Activated CD8-positive, alpha-beta memory T cell treated with anti-CD3 and anti-CD28 coated beads, Interleukin-2, amount 10 ng/mL, durations not matched to agents 7 days and 5 days (primary cell): ENCODE results near the gene ADAM12. TPM values are rescaled to one million over a fixed set of nuclear protein-coding genes. Genes with fewer than 3 reads are reported as not detected.

ENCODE experiments used
- ATAC-seq: fragments of 150-1000 bp; cut with Tn5 transposase; one replicate; pipeline ENCODE4 v1.10.0; 2021; ENCODE audit warnings: moderate library complexity
- CTCF ChIA-PET: fragments of 350-600 bp; sonication (Branson Sonifier 250); formaldehyde crosslinking; loops from one replicate; lab custom pipeline; 2021; ENCODE audit warnings: antibody characterized with exemption; lab: Charles Lee
- DNase-seq: peaks from one replicate; pipeline ENCODE4 v3.0.0-alpha.2; 2020
- H3K27ac Mint-ChIP-seq: one replicate; pipeline ENCODE4 v1.8.0; 2021; ENCODE audit warnings: mild to moderate bottlenecking, mixed read lengths
- H3K27me3 Mint-ChIP-seq: one replicate; pipeline ENCODE4 v1.8.0; 2021; ENCODE audit warnings: mixed read lengths
- H3K36me3 Mint-ChIP-seq: one replicate; pipeline ENCODE4 v1.8.0; 2021; ENCODE audit warnings: mild to moderate bottlenecking, mixed read lengths
- H3K4me1 Mint-ChIP-seq: one replicate; pipeline ENCODE4 v1.8.0; 2021; ENCODE audit warnings: mixed read lengths
- H3K4me3 Mint-ChIP-seq: one replicate; pipeline ENCODE4 v1.8.0; 2021; ENCODE audit warnings: mild to moderate bottlenecking, moderate library complexity, mixed read lengths
- H3K9me3 Mint-ChIP-seq: one replicate; pipeline ENCODE4 v1.8.0; 2022; ENCODE audit warnings: low read depth, mixed read lengths
- total RNA-seq, 2 experiments: library from RNA; stranded (reverse); gene quantifications; one replicate each; pipeline ENCODE4 v1.2.3, GENCODE V29; 2021

ADAM12 gene
- total RNA-seq, 2 experiments from 2014 or later, result 0.67 TPM; not detected in 1

GRCh38 chr10:126099366-126099765 lies 288.9 kb downstream of the ADAM12 start:
- H3K9me3 Mint-ChIP-seq, result peaks cover 2% of the 10 kb centered on the region
- H3K4me3 Mint-ChIP-seq, result no peak overlapping the region
- DNase-seq, result no peak
- H3K27ac Mint-ChIP-seq, result no peak overlapping the region
- no peak for ATAC-seq
- no peaks in the 10 kb centered on the region for H3K36me3 Mint-ChIP-seq
- CTCF ChIA-PET, result no interaction called here
- no peaks in the 10 kb centered on the region for H3K27me3 Mint-ChIP-seq
- H3K4me1 Mint-ChIP-seq, result no peaks in the 10 kb centered on the region

- H3K9me3 Mint-ChIP-seq, result peaks cover 2% of the 10 kb centered on the region
- CTCF ChIA-PET, result no interaction called here
- no peak for ATAC-seq
- H3K27me3 Mint-ChIP-seq, result no peaks in the 10 kb centered on the region
- no peak overlapping the region for H3K27ac Mint-ChIP-seq
- H3K36me3 Mint-ChIP-seq, result no peaks in the 10 kb centered on the region
- no peak overlapping the region for H3K4me3 Mint-ChIP-seq
- H3K4me1 Mint-ChIP-seq, result no peaks in the 10 kb centered on the region
- no peak for DNase-seq
Measured at GRCh38 chr10:126098226-126098581, 290.1 kb downstream of the ADAM12 start.

- no peak overlapping the region for H3K4me3 Mint-ChIP-seq
- no peaks in the 10 kb centered on the region for H3K36me3 Mint-ChIP-seq
- no peaks in the 10 kb centered on the region for H3K4me1 Mint-ChIP-seq
- CTCF ChIA-PET, result no interaction called here
- H3K9me3 Mint-ChIP-seq, result peaks cover 2% of the 10 kb centered on the region
- DNase-seq, result no peak
- ATAC-seq, result no peak
- no peak overlapping the region for H3K27ac Mint-ChIP-seq
- H3K27me3 Mint-ChIP-seq, result no peaks in the 10 kb centered on the region
Measured at GRCh38 chr10:126097558-126098225, 290.6 kb downstream of the ADAM12 start.

- Mint-ChIP-seq H3K4me1 (no peaks in the 10 kb centered on the region), H3K27me3 (no peaks in the 10 kb centered on the region), H3K36me3 (no peaks in the 10 kb centered on the region), H3K9me3 (peaks cover 2% of the 10 kb centered on the region), H3K27ac (no peak overlapping the region), H3K4me3 (no peak overlapping the region)
- CTCF ChIA-PET, result no interaction called here
- no peak for ATAC-seq
- DNase-seq, result no peak
Measured at GRCh38 chr10:126094537-126094936, 293.7 kb downstream of the ADAM12 start.

- CTCF ChIA-PET, result no interaction called here
- H3K27me3 Mint-ChIP-seq, result no peaks in the 10 kb centered on the region
- ATAC-seq (no peak), DNase-seq (no peak)
- no peak overlapping the region for H3K4me3 Mint-ChIP-seq
- H3K36me3 Mint-ChIP-seq, result no peaks in the 10 kb centered on the region
- H3K9me3 Mint-ChIP-seq, result peaks cover 2% of the 10 kb centered on the region
- H3K27ac Mint-ChIP-seq, result no peak overlapping the region
- no peaks in the 10 kb centered on the region for H3K4me1 Mint-ChIP-seq
Measured at GRCh38 chr10:126092366-126093215, 295.7 kb downstream of the ADAM12 start.

GRCh38 chr10:126090911-126091728 lies 297.2 kb downstream of the ADAM12 start:
- H3K4me3 Mint-ChIP-seq, result no peak overlapping the region
- H3K27me3 Mint-ChIP-seq, result no peaks in the 10 kb centered on the region
- H3K27ac Mint-ChIP-seq, result no peak overlapping the region
- H3K36me3 Mint-ChIP-seq, result no peaks in the 10 kb centered on the region
- CTCF ChIA-PET, result no interaction called here
- H3K4me1 Mint-ChIP-seq, result no peaks in the 10 kb centered on the region
- peaks cover 2% of the 10 kb centered on the region for H3K9me3 Mint-ChIP-seq
- DNase-seq, result no peak
- ATAC-seq, result no peak

GRCh38 chr10:126090443-126090842 lies 297.8 kb downstream of the ADAM12 start:
- CTCF ChIA-PET, result no interaction called here
- H3K4me1 Mint-ChIP-seq, result no peaks in the 10 kb centered on the region
- no peaks in the 10 kb centered on the region for H3K27me3 Mint-ChIP-seq
- DNase-seq (no peak), ATAC-seq (no peak)
- H3K36me3 Mint-ChIP-seq, result no peaks in the 10 kb centered on the region
- H3K27ac Mint-ChIP-seq, result no peak overlapping the region
- peaks cover 2% of the 10 kb centered on the region for H3K9me3 Mint-ChIP-seq
- H3K4me3 Mint-ChIP-seq, result no peak overlapping the region

- Mint-ChIP-seq H3K27me3 (no peaks in the 10 kb centered on the region), H3K4me1 (no peaks in the 10 kb centered on the region), H3K9me3 (no peaks in the 10 kb centered on the region), H3K27ac (no peak overlapping the region), H3K4me3 (no peak overlapping the region), H3K36me3 (no peaks in the 10 kb centered on the region)
- no peak for DNase-seq
- ATAC-seq, result no peak
- CTCF ChIA-PET, result no interaction called here
Measured at GRCh38 chr10:126087796-126088505, 300.3 kb downstream of the ADAM12 start.

- no peak overlapping the region for H3K27ac Mint-ChIP-seq
- DNase-seq, result no peak
- H3K9me3 Mint-ChIP-seq, result no peaks in the 10 kb centered on the region
- no peaks in the 10 kb centered on the region for H3K36me3 Mint-ChIP-seq
- no peaks in the 10 kb centered on the region for H3K27me3 Mint-ChIP-seq
- no peaks in the 10 kb centered on the region for H3K4me1 Mint-ChIP-seq
- no peak overlapping the region for H3K4me3 Mint-ChIP-seq
- ATAC-seq, result no peak
- CTCF ChIA-PET, result no interaction called here
Measured at GRCh38 chr10:126087153-126087680, 301.1 kb downstream of the ADAM12 start.

GRCh38 chr10:126085806-126086205 lies 302.5 kb downstream of the ADAM12 start:
- Mint-ChIP-seq H3K4me3 (no peak overlapping the region), H3K27ac (no peak overlapping the region), H3K9me3 (peaks cover 2% of the 10 kb centered on the region), H3K36me3 (no peaks in the 10 kb centered on the region), H3K27me3 (no peaks in the 10 kb centered on the region), H3K4me1 (no peaks in the 10 kb centered on the region)
- no peak for ATAC-seq
- no peak for DNase-seq
- CTCF ChIA-PET, result no interaction called here

- Mint-ChIP-seq H3K4me3 (no peak overlapping the region), H3K4me1 (no peaks in the 10 kb centered on the region), H3K36me3 (no peaks in the 10 kb centered on the region), H3K27me3 (no peaks in the 10 kb centered on the region), H3K9me3 (peaks cover 2% of the 10 kb centered on the region), H3K27ac (no peak overlapping the region)
- CTCF ChIA-PET, result no interaction called here
- no peak for DNase-seq
- ATAC-seq, result no peak
Measured at GRCh38 chr10:126084369-126084768, 303.9 kb downstream of the ADAM12 start.

- ATAC-seq (no peak), DNase-seq (no peak)
- Mint-ChIP-seq H3K36me3 (no peaks in the 10 kb centered on the region), H3K27ac (no peak overlapping the region), H3K9me3 (peaks cover 2% of the 10 kb centered on the region), H3K27me3 (no peaks in the 10 kb centered on the region), H3K4me3 (no peak overlapping the region), H3K4me1 (no peaks in the 10 kb centered on the region)
- CTCF ChIA-PET, result no interaction called here
Measured at GRCh38 chr10:126083009-126083408, 305.3 kb downstream of the ADAM12 start.
